Measurements from ENCODE around the gene OR51G2.
"Not testable (repeated sequence)": the region's sequence is repeated elsewhere in the genome, so short reads cannot be mapped to it uniquely, and the experiment has no call there.

OR51G2 gene, protein sequence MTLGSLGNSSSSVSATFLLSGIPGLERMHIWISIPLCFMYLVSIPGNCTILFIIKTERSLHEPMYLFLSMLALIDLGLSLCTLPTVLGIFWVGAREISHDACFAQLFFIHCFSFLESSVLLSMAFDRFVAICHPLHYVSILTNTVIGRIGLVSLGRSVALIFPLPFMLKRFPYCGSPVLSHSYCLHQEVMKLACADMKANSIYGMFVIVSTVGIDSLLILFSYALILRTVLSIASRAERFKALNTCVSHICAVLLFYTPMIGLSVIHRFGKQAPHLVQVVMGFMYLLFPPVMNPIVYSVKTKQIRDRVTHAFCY

GRCh38 chr11:4919250-4919649 lies at the start of gene OR51G2:
Gene OR51G2, minus strand, starts transcription at chr11:4919350. Its CDS starts 3,687 bp downstream, at chr11:4915663.
- DNase-seq (ENCODE audit: low read depth in 3 of 3, low spot score in 1 of 3): no peak

DNA sequence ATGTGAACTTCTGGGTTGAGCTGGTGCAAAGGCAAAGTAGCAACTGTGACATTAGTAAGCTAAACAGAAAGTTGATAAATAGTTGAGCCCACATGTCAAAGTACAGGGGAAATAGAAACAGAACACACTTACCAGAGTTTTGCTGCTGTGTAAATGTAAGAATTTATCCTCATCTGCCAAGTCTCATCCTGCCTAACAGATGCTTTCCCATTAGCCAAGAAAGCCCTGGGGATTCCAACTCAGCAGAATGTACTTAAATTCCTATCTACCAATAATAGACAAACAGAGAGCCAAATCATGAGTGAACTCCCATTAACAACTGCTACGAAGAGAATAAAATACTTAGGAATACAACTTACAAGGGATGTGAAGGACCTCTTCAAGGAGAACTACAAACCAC lies 43.7 kb upstream of the OR51G2 start:
- no peak for DNase-seq (ENCODE audit: low read depth in 3 of 3, low spot score in 1 of 3)

- no peak for DNase-seq (ENCODE audit: low read depth in 3 of 3, low spot score in 1 of 3)
Measured at GRCh38 chr11:4960877-4961276, 41.7 kb upstream of the OR51G2 start.

DNA sequence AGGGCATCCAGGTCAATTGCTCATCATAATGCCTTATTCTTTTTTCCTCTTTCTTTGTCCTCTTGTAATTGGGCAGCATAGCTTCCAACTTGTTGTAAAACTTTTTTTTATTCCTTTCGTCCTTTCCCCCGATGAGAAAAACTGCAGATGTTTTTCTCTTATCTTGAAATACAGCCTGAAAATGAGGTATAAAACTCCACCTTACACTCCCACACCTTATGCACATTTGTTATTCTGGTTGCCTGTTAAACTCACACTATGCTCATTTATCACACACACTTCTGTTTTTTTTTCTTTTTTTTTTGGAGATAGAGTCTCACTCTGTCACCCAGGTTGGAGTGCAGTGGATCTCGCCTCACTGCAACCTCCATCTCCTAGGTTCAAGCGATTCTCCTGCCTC lies 38.2 kb upstream of the OR51G2 start:
- no peak for DNase-seq (ENCODE audit: low read depth in 3 of 3, low spot score in 1 of 3)

GRCh38 chr11:4955613-4956012 lies 36.5 kb upstream of the OR51G2 start, which contains the start of gene OR51A2:
Gene OR51A2, minus strand, starts transcription at chr11:4955713. Its CDS starts 0 bp downstream, at chr11:4955713.
- DNase-seq (ENCODE audit: low read depth in 3 of 3, low spot score in 1 of 3): not testable (repeated sequence)

GRCh38 chr11:4947505-4947904 lies 28.4 kb upstream of the OR51G2 start, which contains the start of gene OR51A4:
Gene OR51A4, minus strand, starts transcription at chr11:4947605. Its CDS starts 505 bp downstream, at chr11:4947100.
- no peak for DNase-seq (ENCODE audit: low read depth in 3 of 3, low spot score in 1 of 3)

GRCh38 chr11:4936745-4937144 lies 17.6 kb upstream of the OR51G2 start:
- no peak for DNase-seq (ENCODE audit: low read depth in 3 of 3, low spot score in 1 of 3)

GRCh38 chr11:4932751-4933150 lies 13.6 kb upstream of the OR51G2 start:
- DNase-seq (ENCODE audit: low read depth in 3 of 3, low spot score in 1 of 3): no peak

- no peak for DNase-seq (ENCODE audit: low read depth in 3 of 3, low spot score in 1 of 3)
Measured at GRCh38 chr11:4926608-4927007, 7.5 kb upstream of the OR51G2 start.

DNA sequence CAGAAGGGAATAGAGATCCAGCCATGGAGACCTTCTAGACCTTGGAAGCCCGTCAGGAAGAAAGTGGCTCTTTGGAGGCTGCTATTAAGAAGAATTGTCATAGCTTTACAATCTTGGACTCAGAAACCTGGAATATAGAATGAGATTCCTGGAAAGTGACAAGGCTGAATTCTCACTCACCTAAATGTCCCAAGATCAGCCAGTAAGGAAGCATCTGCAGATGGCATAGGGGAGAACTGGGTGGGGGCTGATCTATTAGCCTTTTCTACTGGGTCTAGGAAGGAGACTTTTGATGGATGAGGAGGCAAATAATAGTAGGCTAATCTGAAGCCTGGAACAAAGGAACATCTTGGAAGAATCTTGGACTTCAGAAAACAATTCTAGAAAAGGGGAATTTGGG lies 5.1 kb upstream of the OR51G2 start, which contains the start of gene OR51G1:
Gene OR51G1, minus strand, starts transcription at position 101 of the 400 bp plus-strand sequence. Its CDS starts 0 bp downstream, at position 101.
- DNase-seq (ENCODE audit: low read depth in 3 of 3, low spot score in 1 of 3): no peak

DNA sequence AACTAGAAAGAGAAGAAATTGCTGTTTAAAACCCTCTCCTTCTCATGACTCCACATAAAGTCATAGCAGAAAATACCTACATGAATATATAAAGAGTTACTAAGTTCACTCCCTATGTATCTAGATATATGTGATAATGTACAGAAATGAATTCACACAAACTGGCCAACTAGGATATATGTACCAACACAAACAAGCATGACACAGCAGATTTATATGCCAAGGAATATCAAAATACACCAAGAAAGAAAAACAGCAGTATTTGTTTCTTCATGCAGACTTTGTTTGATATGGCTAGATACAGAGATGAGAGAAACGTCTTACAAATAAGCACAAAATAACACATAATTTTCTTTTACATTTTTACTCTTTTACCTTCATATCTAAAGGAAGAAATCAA lies 3.2 kb upstream of the OR51G2 start:
- DNase-seq (ENCODE audit: low read depth in 3 of 3, low spot score in 1 of 3): no peak

- no peak for DNase-seq (ENCODE audit: low read depth in 3 of 3, low spot score in 1 of 3)
Measured at GRCh38 chr11:4921796-4922195, 2.6 kb upstream of the OR51G2 start.

GRCh38 chr11:4916581-4916980 lies 2.6 kb downstream of the OR51G2 start:
- no peak for DNase-seq (ENCODE audit: low read depth in 3 of 3, low spot score in 1 of 3)

DNA sequence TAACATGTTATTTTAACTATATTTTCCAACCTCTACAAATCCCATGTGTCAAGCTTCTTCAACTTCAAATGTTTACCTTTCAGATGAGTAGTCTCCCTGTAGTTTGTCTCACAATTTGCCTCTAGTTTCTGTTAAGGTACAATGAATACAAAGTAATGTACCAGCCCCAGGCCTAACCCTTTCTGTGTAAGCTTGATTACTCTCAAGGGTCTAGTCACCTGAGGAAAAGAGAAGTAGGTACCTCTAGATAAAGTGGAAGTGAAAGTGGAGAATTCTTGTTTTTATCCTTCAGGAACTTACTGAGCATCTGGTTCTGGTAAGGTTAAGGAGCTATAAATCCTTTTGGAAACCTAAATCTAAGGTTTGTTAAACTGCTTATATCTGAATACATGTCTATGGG lies 15.7 kb downstream of the OR51G2 start, which contains the start of gene OR51A7:
Gene OR51A7, plus strand, starts transcription at position 300 of the 400 bp plus-strand sequence. CDS start 3,587 bp downstream, outside the sequence.
- DNase-seq (ENCODE audit: low read depth in 3 of 3, low spot score in 1 of 3): no peak

DNA sequence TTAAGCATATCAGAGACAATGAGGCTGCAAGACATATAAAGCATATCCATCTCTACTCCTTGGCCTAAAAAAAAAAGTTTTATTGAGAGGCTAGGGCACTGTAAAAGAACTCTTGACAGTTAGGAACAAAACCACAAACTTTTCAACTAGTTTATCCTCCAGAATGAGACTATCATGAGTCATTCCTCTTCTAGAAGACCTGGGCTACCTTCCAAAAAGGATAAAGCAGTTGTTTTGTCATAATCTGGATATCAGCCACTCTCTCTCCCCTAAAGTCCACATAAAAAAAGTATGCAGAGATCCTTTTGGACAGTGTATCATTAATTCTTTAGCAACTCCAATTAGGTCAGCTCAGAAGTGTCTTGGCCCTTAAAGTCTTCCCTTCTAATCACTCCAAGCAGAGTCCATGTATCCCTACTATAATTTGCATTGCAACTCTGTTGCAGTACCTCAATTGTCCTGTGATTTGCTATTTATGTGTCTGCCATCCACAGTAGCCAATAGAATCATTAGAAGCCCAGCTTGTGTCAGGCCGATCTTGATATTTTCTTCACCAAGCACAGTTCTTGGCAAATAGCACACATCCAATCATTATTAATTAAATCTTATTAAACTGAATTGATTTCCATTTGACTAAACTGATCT lies 27.0 kb downstream of the OR51G2 start:
- no peak for DNase-seq (ENCODE audit: low read depth in 3 of 3, low spot score in 1 of 3)

- no peak for DNase-seq (ENCODE audit: low read depth in 3 of 3, low spot score in 1 of 3)
Measured at GRCh38 chr11:4890279-4890678, 28.9 kb downstream of the OR51G2 start.

- DNase-seq (ENCODE audit: low read depth in 3 of 3, low spot score in 1 of 3): no peak
Measured at GRCh38 chr11:4887591-4887990, 31.6 kb downstream of the OR51G2 start.

DNA sequence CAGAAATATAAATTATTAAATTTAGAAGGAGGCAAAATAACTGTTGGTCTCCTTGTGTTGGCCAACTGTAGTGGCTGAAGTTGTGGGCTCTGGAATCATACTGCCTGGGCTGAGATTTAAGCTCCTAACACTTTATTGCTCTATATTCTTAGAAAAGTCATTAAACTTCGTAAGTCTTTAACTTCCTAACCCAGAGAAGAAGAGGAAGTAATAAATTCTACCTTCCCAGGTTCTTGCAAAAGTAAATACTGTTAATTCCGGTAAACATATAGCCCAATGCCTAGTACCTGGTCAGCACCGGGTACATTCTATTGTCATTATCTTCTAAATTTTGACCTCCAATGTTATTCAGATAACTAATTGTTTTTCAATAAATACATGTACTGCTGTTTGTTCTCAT lies 33.0 kb downstream of the OR51G2 start:
- no peak for DNase-seq (ENCODE audit: low read depth in 3 of 3, low spot score in 1 of 3)

DNA sequence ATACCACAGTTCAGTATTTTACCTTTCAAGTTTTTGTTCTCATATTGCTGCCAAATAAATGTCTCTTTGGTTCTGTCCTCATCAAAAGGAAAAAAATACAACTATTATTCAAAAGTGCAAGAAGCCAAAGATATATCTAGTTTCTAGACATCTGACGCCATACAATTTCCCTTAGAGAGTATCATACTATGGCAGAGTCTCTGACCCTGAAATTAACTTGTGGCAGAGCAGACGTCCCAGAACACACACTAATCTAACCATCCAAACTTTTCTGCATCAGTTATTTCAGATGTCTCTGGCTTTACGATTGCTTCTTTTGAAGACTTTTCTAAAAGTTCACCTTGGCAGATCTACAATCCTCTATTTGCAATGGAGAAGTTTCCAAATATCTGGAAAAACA lies 34.8 kb downstream of the OR51G2 start:
- no peak for DNase-seq (ENCODE audit: low read depth in 3 of 3, low spot score in 1 of 3)

DNA sequence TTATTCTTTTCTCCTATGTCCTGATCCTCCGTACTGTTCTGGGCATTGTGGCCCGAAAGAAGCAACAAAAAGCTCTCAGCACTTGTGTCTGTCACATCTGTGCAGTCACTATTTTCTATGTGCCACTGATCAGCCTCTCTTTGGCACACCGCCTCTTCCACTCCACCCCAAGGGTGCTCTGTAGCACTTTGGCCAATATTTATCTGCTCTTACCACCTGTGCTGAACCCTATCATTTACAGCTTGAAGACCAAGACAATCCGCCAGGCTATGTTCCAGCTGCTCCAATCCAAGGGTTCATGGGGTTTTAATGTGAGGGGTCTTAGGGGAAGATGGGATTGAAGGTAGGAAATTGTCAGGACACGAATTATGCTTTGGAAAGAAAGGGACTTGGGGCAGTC lies 36.6 kb downstream of the OR51G2 start:
- DNase-seq (ENCODE audit: low read depth in 3 of 3, low spot score in 1 of 3): no peak

DNA sequence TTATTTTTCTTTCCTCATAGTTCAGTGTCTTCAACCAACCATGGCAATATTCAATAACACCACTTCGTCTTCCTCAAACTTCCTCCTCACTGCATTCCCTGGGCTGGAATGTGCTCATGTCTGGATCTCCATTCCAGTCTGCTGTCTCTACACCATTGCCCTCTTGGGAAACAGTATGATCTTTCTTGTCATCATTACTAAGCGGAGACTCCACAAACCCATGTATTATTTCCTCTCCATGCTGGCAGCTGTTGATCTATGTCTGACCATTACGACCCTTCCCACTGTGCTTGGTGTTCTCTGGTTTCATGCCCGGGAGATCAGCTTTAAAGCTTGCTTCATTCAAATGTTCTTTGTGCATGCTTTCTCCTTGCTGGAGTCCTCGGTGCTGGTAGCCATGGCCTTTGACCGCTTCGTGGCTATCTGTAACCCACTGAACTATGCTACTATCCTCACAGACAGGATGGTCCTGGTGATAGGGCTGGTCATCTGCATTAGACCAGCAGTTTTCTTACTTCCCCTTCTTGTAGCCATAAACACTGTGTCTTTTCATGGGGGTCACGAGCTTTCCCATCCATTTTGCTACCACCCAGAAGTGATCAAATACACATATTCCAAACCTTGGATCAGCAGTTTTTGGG lies 37.2 kb downstream of the OR51G2 start, which contains the start of gene OR51T1:
Gene OR51T1, plus strand, starts transcription at position 41 of the 641 bp plus-strand sequence. Its CDS starts 0 bp downstream, at position 41.
- no peak for DNase-seq (ENCODE audit: low read depth in 3 of 3, low spot score in 1 of 3)

GRCh38 chr11:4881188-4881587 lies 38.0 kb downstream of the OR51G2 start:
- no peak for DNase-seq (ENCODE audit: low read depth in 3 of 3, low spot score in 1 of 3)
